MM.1S (cell line): ENCODE data around the gene CFHR5.

Experiments used
- DNase-seq: peaks from one replicate; pipeline ENCODE4 v3.0.0-alpha.2; 2015
- H2AFZ ChIP-seq: fragments of 300-600 bp; sonication (generic); 2 replicates; pipeline ENCODE4 v1.6.0; 2016; ENCODE audit warnings: antibody characterized with exemption, low read length
- H3F3A ChIP-seq: fragments of 300-600 bp; sonication (generic); 2 replicates; pipeline ENCODE4 v1.6.1; 2016; ENCODE audit warnings: mild to moderate bottlenecking, antibody characterized with exemption, low read length, moderate library complexity, mixed read lengths; ENCODE audit not compliant: insufficient read depth
- H3K27ac ChIP-seq: fragments of 300-600 bp; sonication (generic); 2 replicates; pipeline ENCODE4 v1.5.1; 2016; ENCODE audit warnings: mild to moderate bottlenecking, low read length
- H3K27me3 ChIP-seq: fragments of 300-600 bp; sonication (generic); replicated peaks from 2 replicates; pipeline ENCODE4 v1.6.0; 2016; ENCODE audit warnings: low read length; ENCODE audit not compliant: insufficient read depth
- H3K36me3 ChIP-seq: fragments of 300-600 bp; sonication (generic); replicated peaks from 2 replicates; pipeline ENCODE4 v1.6.1; 2016; ENCODE audit warnings: mild to moderate bottlenecking, low read length, mixed read lengths; ENCODE audit not compliant: insufficient read depth
- H3K4me1 ChIP-seq: fragments of 300-600 bp; sonication (generic); 2 replicates; pipeline ENCODE4 v1.6.1; 2016; ENCODE audit warnings: low read length, mixed read lengths
- H3K4me2 ChIP-seq: fragments of 300-600 bp; sonication (generic); 2 replicates; pipeline ENCODE4 v1.6.0; 2016; ENCODE audit warnings: low read depth, low read length
- H3K4me3 ChIP-seq: fragments of 300-600 bp; sonication (generic); 2 replicates; pipeline ENCODE4 v1.5.1; 2016; ENCODE audit warnings: low read length, mixed read lengths
- H3K79me2 ChIP-seq: fragments of 300-600 bp; sonication (generic); 2 replicates; pipeline ENCODE4 v1.6.1; 2016; ENCODE audit warnings: mixed run types, low read length, mixed read lengths
- H3K9ac ChIP-seq: fragments of 300-600 bp; sonication (generic); 2 replicates; pipeline ENCODE4 v1.6.1; 2016; ENCODE audit warnings: low read length, mixed read lengths
- H3K9me2 ChIP-seq: fragments of 300-600 bp; sonication (generic); replicated peaks from 2 replicates; pipeline ENCODE4 v1.6.1; 2016; ENCODE audit warnings: mild to moderate bottlenecking, low read length, mixed read lengths; ENCODE audit not compliant: insufficient read depth
- H3K9me3 ChIP-seq: fragments of 300-600 bp; sonication (generic); replicated peaks from 2 replicates; pipeline ENCODE4 v1.6.1; 2016; ENCODE audit warnings: mild to moderate bottlenecking, low read length, mixed read lengths; ENCODE audit not compliant: insufficient read depth
- H4K20me1 ChIP-seq: fragments of 300-600 bp; sonication (generic); 2 replicates; pipeline ENCODE4 v1.6.1; 2016; ENCODE audit warnings: mild to moderate bottlenecking, low read length, moderate library complexity, mixed read lengths; ENCODE audit not compliant: insufficient read depth
- CTCF ChIP-seq: fragments of 300-600 bp; sonication (generic); IDR thresholded peaks from 2 replicates; pipeline ENCODE4 v1.5.1; 2016; ENCODE audit warnings: antibody characterized with exemption, low read length, mixed read lengths
- EZH2 ChIP-seq: fragments of 300-600 bp; sonication (generic); optimal IDR thresholded peaks from 2 replicates; pipeline ENCODE3; 2017; ENCODE audit warnings: low read depth, mild to moderate bottlenecking, antibody characterized with exemption, low read length, mixed read lengths
- EZH2phosphoT487 ChIP-seq: fragments of 300-600 bp; sonication (generic); IDR thresholded peaks from 2 replicates; pipeline ENCODE4 v1.6.1; 2018; ENCODE audit warnings: antibody characterized with exemption, low read length

CFHR5 gene

GRCh38 chr1:197011614-197012013 is 34.3 kb downstream of the CFHR5 start:
- Histone ChIP-seq H3K4me3 (no peak overlapping the region), H3K36me3 (no peaks in the 10 kb centered on the region), H3K27me3 (no peaks in the 10 kb centered on the region), H3K79me2 (no peaks in the 10 kb centered on the region), H3K9ac (no peak overlapping the region), H3K9me3 (no peaks in the 10 kb centered on the region), H3K4me1 (no peaks in the 10 kb centered on the region), H4K20me1 (no peaks in the 10 kb centered on the region), H3K9me2 (no peaks in the 10 kb centered on the region), H3K27ac (no peak overlapping the region), H3K4me2 (no peak overlapping the region), H2AFZ (no peak overlapping the region), H3F3A (no peaks in the 10 kb centered on the region)
- DNase-seq = no peak
- TF ChIP-seq EZH2phosphoT487 = no peak
- TF ChIP-seq EZH2 = no peak
- no peak for TF ChIP-seq CTCF

GRCh38 chr1:197013234-197013633 is 35.9 kb downstream of the CFHR5 start:
- Histone ChIP-seq H3K79me2 (no peaks in the 10 kb centered on the region), H3K9ac (no peak overlapping the region), H3K9me2 (no peaks in the 10 kb centered on the region), H3K27ac (no peak overlapping the region), H3K4me3 (no peak overlapping the region), H3K27me3 (no peaks in the 10 kb centered on the region), H3K9me3 (no peaks in the 10 kb centered on the region), H3K4me2 (no peak overlapping the region), H2AFZ (no peak overlapping the region), H4K20me1 (no peaks in the 10 kb centered on the region), H3F3A (no peaks in the 10 kb centered on the region), H3K36me3 (no peaks in the 10 kb centered on the region), H3K4me1 (no peaks in the 10 kb centered on the region)
- TF ChIP-seq CTCF (no peak), EZH2 (no peak), EZH2phosphoT487 (no peak)
- no peak for DNase-seq

- H3K9ac ChIP-seq = no peak overlapping the region
- H3K36me3 ChIP-seq = no peaks in the 10 kb centered on the region
- DNase-seq = no peak
- H2AFZ ChIP-seq = no peak overlapping the region
- no peaks in the 10 kb centered on the region for H3K9me3 ChIP-seq
- H3K79me2 ChIP-seq = no peaks in the 10 kb centered on the region
- H3K4me1 ChIP-seq = no peaks in the 10 kb centered on the region
- no peaks in the 10 kb centered on the region for H4K20me1 ChIP-seq
- no peaks in the 10 kb centered on the region for H3K9me2 ChIP-seq
- no peak overlapping the region for H3K4me2 ChIP-seq
- H3K27me3 ChIP-seq = no peaks in the 10 kb centered on the region
- no peak overlapping the region for H3K27ac ChIP-seq
- H3K4me3 ChIP-seq = no peak overlapping the region
- TF ChIP-seq EZH2phosphoT487 = no peak
- no peak for TF ChIP-seq CTCF
- TF ChIP-seq EZH2 = no peak
- H3F3A ChIP-seq = no peaks in the 10 kb centered on the region
These were observed 39.4 kb downstream of the CFHR5 start for GRCh38 chr1:197016751-197017150.
